CD4-positive, alpha-beta T cell treated with Interleukin-15 for 4 hours (primary cell): Measurements from ENCODE around the gene GALNT10.

Source experiments
- DNase-seq: peaks from one replicate; pipeline ENCODE4 v3.0.0-alpha.2; 2020; ENCODE audit warnings: low spot score

GALNT10 gene

DNA sequence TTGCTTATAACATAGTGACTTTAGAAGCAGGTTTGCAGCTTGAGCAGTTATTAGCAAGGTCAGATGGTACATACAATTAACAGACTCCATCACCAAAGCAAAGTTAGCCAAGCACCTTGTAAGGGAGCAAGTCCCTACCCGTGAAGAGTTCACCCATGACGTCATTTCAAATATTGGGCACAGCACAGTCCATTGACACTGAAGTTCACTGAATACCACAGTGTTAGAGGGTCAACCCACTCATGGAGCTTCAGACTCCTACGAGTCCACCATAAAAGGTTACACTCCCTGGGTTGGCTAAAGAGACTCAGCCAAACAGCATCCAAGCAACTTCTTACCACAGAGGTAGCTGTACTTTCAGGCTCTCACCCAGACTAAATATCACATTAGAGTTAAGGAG lies 77.5 kb downstream of the GALNT10 start:
- no peak for DNase-seq

DNA sequence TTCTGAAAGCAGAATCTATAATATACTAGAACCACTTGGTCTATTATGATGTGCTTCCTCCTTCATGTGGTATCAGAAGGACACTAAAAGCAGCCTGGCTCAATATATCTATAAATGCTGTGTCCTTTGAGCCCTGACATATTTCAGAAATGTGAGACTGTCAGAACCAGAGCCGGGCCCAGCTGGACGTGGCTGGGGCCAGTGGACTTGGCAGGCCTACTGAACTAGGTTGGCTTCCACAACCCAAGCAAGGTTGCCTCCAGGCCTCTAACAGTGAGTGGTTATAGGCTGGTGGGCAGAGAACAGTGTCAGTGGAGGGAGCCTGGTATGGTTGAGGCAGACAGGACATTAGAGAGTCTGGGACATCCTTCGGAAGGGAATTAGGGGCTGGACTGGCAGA lies 78.9 kb downstream of the GALNT10 start:
- no peak for DNase-seq

GRCh38 chr5:154271466-154271865 lies 80.9 kb downstream of the GALNT10 start:
- DNase-seq: no peak

- DNase-seq: no peak
Measured at GRCh38 chr5:154271936-154272514, 81.5 kb downstream of the GALNT10 start.

DNA sequence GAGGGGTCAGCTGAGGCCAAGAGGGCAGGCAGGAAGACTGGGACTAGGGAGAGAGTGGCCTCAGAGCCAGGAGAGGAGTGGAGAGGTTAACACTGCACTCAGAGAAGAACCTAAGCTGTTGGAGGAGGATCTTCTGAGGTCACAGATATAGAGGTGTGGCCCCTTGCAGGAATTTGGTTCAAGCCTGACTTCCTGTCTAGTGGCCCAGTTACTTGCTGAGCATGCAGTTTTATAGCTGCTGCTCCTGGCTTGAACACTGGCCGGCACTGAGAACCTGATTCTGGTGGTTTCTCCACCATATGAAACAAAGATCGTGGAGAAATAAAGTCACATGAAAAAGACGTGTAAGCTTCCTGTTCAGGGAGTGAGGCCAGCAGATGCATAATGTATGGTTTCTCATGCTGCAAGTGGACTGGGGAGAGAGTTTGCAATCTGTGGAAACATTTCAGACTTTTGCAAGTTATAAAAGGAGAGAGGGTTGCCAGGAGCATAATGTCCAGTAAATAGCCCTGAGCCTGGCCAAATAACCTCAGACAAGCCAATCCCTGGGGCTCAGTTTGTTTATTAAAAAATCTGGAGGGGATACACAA lies 82.6 kb downstream of the GALNT10 start:
- peak; percentile 12 for DNase-seq

DNA sequence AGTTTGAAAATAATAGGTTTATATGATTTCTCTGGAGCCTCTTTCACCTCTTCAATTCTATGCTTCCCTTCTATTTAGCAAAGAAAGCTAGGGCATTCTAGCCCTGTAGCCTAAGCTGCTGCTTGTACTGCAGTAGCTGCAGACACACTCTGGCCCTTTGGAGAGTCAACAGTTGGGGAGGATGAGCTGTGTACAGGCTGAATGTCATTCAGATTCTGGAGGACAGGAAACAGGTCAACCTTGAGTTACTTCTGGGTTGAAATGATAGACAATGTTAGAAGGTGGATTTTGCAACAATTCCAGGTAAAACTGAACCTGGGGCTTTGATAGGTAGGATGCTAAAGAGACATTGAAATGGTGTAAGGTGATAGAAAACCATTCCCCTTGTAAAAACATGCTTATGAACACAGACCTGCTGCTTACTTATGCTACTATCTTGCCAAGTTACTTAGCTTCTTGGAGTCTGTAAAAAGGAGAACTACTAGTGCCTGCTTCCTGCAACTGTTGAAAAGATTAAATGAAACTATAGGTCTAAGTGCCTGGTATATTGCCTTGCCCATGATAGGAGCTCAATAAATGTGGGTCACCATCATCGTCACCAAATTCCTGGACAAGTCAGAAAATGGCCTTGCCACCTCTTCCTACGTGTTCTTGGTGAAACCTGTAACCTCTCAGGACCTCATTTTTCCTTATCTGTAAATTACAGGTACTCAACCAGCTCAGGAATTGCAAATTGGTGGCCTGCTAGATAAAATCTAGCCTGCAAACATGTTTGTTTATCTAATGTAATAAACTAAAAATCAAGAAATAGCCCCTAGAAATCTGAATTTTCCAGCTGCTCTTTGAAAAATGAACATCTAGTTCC lies 83.7 kb downstream of the GALNT10 start:
- no peak for DNase-seq

GRCh38 chr5:154274828-154275185 lies 84.3 kb downstream of the GALNT10 start:
- no peak for DNase-seq

DNA sequence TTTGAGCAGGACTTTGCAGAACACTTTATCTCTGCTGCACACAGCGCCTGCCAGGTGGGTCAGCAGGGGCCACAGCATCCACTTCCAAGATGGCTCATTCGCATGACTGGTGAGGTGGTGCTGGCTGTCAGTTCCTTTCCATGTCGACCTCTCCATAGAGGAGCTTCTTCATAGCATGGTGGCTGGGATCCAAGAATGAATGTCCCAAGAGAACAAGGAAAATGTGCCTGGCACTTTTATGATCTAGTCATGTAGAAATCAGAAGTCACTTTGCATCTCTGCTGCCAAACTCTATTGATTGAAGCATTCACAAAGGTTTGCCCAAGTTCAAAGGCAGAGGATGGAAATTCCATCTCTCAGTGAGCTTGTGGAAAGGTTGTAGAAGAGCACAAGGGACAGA lies 85.0 kb downstream of the GALNT10 start:
- no peak for DNase-seq

GRCh38 chr5:154276261-154276972 lies 85.9 kb downstream of the GALNT10 start:
- DNase-seq: no peak

- DNase-seq: no peak
Measured at GRCh38 chr5:154276973-154277331, 86.4 kb downstream of the GALNT10 start.

DNA sequence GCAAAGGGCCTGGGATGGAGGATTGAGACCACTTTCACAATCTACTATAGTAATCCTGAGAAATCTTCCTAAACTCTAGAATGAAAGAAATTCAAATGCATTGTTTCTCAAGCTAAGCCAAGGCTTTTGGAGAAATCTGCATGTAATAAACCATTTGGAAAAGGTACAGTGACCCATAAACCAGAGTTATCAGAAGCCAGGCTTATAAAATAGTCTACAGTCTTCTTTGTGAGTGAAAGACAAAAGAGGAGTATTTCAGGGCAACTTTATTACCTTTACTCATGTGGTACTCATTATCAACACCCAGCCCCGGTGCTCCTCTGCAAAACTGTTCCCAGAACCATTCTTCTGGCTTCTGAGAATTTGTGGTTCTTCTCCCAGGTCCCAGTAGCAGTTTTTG lies 87.0 kb downstream of the GALNT10 start:
- DNase-seq: no peak

DNA sequence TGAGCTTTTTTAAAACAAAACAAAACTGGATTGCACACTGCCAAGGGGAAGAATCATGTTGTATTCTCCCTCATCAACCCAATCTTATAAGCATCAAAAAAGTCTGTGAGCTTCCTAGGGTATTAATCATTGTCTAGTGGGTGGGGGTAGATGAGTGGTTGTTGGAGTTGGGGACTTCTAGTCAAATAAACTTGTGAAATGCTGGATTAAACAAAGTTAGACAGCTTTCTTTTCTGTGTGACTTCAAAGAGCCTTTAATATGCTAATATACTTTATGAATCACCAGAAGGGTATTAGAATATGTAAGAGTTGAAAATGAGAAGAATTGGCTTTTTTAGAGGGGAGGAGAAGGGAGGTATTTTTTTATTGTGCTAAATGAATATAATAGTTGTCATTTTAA lies 87.7 kb downstream of the GALNT10 start:
- no peak for DNase-seq

GRCh38 chr5:154278908-154279307 lies 88.4 kb downstream of the GALNT10 start:
- no peak for DNase-seq

- DNase-seq: no peak
Measured at GRCh38 chr5:154284433-154284832, 93.9 kb downstream of the GALNT10 start.

DNA sequence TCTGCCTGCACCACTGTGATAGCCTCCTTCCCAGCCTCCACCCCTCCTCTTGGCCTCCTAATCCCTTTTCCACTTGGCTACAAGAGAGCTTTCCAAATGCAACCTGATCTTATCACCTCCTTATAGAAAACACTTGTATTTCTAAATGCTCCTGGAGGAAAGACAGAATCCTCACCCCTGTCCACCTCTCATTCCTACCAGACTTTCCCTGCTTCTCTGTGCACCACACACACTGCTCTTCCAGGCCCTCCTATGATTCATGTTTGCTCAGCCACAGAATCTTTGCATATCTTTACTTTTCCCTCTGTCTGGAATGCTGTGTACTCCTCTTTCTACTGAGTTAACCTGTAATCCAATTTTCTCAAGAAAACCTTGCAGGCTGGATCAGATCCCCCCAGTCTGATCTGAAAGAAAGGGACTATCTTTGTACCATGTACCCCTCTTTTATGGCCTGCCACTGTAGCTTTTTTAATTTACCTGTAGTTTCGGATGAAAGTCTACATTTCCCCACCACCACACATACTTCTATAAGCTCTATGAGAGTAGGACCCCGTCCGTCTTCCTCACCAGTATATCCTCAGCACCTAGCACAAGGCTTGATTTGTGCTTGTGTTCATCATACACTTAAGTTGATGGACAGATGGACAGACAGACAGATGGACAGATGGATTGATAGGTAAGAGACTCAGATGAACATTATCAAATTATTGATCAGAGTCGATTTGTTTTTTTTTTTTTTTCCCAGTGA lies 95.3 kb downstream of the GALNT10 start:
- no peak for DNase-seq

- no peak for DNase-seq
Measured at GRCh38 chr5:154286557-154286956, 96.0 kb downstream of the GALNT10 start.

GRCh38 chr5:154287136-154287535 lies 96.6 kb downstream of the GALNT10 start:
- no peak for DNase-seq

DNA sequence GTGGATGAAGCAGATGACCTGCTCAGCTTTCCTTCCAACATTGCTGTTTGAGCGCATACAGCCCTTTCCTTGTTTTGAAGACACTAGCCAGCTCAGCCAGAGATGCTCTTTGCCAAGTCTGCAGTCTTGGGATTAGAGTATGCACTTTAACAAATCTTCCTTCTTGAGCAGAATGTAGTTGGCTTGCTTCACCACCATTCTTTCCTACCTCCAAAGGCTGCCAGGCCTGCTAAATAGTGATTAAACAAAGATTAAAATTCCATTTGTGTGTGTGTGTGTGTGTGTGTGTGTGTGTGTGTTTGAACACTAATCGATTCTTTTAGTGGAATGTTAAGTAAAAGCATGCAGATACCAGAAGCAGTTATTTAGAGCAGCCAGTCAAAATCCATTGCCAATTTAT lies 97.6 kb downstream of the GALNT10 start:
- DNase-seq: no peak

GRCh38 chr5:154291917-154292316 lies 101.4 kb downstream of the GALNT10 start:
- no peak for DNase-seq

- DNase-seq: no peak
Measured at GRCh38 chr5:154293219-154293618, 102.7 kb downstream of the GALNT10 start.

- no peak for DNase-seq
Measured at GRCh38 chr5:154295551-154295950, 105.0 kb downstream of the GALNT10 start.

- no peak for DNase-seq
Measured at GRCh38 chr5:154296525-154297159, 106.1 kb downstream of the GALNT10 start.
